ENCODE results near the gene GTF2F1. TPM values are rescaled to one million over a fixed set of nuclear protein-coding genes. Genes with fewer than 3 reads are reported as not detected.

The GTF2F1 gene
- total RNA-seq, 4 donors from 2014 or later, result 44.7 to 62.8 (median 51.4) TPM

DNA sequence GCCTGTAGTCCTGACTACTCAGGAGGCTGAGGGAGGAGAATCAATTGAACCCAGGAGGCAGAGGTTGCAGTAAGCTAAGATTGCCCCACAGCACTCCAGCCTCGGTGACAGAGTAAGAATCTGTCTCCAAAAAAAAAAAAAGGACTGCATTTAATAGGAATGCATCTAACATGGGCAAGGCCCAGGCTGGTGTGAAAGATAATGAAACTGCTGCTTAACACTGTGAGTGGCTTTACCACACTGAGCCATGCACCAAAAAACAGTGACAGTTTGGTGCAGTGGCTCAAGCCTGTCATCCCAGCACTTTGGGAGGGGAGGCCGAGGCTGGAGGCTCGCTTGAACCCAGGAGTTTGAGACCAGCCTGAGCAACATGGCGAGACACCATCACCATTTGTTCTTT lies 8.6 kb downstream of the GTF2F1 start:
- H3K9me3 ChIP-seq, result peaks cover 0 to 6% (median 0%) of the 10 kb centered on the region in 3 donors
- TF ChIP-seq EP300 (IDR thresholded peaks at IDR 0.05), result no peak
- no peak for TF ChIP-seq POLR2A (IDR thresholded peaks at IDR 0.05)
- TF ChIP-seq POLR2AphosphoS5 (IDR thresholded peaks at IDR 0.05), result no peak
- TF ChIP-seq, protein P1, sequence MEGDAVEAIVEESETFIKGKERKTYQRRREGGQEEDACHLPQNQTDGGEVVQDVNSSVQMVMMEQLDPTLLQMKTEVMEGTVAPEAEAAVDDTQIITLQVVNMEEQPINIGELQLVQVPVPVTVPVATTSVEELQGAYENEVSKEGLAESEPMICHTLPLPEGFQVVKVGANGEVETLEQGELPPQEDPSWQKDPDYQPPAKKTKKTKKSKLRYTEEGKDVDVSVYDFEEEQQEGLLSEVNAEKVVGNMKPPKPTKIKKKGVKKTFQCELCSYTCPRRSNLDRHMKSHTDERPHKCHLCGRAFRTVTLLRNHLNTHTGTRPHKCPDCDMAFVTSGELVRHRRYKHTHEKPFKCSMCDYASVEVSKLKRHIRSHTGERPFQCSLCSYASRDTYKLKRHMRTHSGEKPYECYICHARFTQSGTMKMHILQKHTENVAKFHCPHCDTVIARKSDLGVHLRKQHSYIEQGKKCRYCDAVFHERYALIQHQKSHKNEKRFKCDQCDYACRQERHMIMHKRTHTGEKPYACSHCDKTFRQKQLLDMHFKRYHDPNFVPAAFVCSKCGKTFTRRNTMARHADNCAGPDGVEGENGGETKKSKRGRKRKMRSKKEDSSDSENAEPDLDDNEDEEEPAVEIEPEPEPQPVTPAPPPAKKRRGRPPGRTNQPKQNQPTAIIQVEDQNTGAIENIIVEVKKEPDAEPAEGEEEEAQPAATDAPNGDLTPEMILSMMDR (IDR thresholded peaks at IDR 0.05), result no peak
- no peaks in the 10 kb centered on the region for H3K27me3 ChIP-seq
- H3K27ac ChIP-seq, result no peak overlapping the region
- no peak for ATAC-seq
- 100% methylated on average over 2 to 3 of the region's 4 CpGs for WGBS, 2 donors (ENCODE audit: low coverage in 1 of 2)
- H3K4me1 ChIP-seq, result no peaks in the 10 kb centered on the region
- peaks cover 0 to 100% of the 10 kb centered on the region in 2 donors for H3K36me3 ChIP-seq
- H3K4me3 ChIP-seq, result no peak overlapping the region

DNA sequence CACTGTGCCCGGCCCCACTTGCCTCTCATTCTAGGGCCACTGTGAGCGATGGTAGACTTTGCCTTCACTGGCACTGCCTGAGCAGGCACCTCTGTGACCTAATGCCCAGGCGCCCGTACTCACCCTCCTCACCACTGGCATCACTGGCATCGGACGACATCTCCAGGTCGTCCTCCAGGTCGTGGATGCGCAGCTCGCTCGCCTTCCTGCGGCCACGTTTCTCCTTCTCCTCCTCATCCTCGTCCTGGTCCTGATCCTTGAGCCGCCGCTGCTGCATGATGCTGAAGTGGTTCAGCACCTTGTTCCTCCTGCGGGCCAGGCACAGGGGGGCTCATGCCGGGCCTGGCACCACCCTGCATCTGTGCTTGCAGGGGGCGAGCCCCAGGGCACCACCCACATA lies 9.8 kb downstream of the GTF2F1 start:
- peaks cover 0 to 6% (median 0%) of the 10 kb centered on the region in 3 donors for H3K9me3 ChIP-seq
- H3K27ac ChIP-seq, result no peak overlapping the region
- no peak for ATAC-seq
- WGBS, 2 donors (ENCODE audit: low coverage in 1 of 2), result 83 to 89% methylated on average over 1 to 12 of the region's 19 CpGs
- H3K4me1 ChIP-seq, result peaks cover 0 to 7% (median 4%) of the 10 kb centered on the region in 3 donors
- H3K36me3 ChIP-seq, result peaks cover 0 to 97% of the 10 kb centered on the region in 2 donors
- no peaks in the 10 kb centered on the region for H3K27me3 ChIP-seq
- H3K4me3 ChIP-seq, result no peak overlapping the region
- no peak for TF ChIP-seq POLR2A (IDR thresholded peaks at IDR 0.05)
- TF ChIP-seq, protein P1 (IDR thresholded peaks at IDR 0.05), result no peak
- no peak for TF ChIP-seq POLR2AphosphoS5 (IDR thresholded peaks at IDR 0.05)
- no peak for TF ChIP-seq EP300 (IDR thresholded peaks at IDR 0.05)

DNA sequence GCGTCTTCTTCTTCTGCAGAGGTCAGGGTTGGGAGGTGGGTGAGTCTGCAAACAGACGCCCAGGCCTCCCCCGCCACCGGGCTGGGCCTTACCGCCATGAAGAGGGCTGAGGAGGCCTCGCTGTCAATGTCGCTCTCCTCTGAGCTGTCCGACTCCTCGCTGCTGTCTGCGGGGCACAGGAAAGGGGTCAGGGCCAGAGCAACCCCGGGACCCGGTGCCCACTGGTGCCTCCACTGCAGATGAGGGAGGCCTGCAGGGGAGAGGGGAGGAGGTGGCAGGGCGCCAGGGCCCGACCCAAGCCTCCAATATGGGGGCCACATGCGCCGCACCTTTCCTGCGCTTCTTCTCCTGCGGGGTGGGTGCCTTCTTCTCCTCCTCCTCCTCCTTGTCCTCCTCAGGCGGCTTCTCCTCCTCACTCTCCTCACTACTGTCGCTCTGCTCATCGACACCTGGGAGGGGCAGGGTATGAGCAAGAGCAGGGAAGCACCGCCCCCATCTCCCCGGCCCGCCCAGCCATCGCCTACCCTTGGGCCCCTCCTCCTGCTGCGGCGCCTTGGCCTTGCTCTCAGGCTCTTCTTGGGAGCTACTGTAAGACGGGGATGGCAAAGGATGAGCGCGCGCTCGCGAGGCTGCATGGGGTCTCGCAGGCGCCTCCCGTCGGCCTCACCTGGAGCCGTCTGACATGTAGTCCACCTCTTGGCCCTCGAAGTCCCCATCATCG lies 11.8 kb downstream of the GTF2F1 start:
- Histone ChIP-seq H3K9me3 (peaks cover 0 to 6% (median 0%) of the 10 kb centered on the region in 3 donors), H3K4me1 (peaks cover 0 to 27% (median 11%) of the 10 kb centered on the region in 3 donors), H3K27ac (no peak overlapping the region), H3K4me3 (no peak overlapping the region), H3K36me3 (peaks cover 0 to 77% of the 10 kb centered on the region in 2 donors), H3K27me3 (no peaks in the 10 kb centered on the region)
- TF ChIP-seq EP300 (IDR thresholded peaks at IDR 0.05), result no peak
- no peak for TF ChIP-seq POLR2AphosphoS5 (IDR thresholded peaks at IDR 0.05)
- TF ChIP-seq, protein P1 (IDR thresholded peaks at IDR 0.05), result no peak
- TF ChIP-seq POLR2A (IDR thresholded peaks at IDR 0.05), result no peak
- 92% methylated on average over 9 of the region's 40 CpGs; no CpG with 5 or more reads in 1 of the 2 donors for WGBS, 2 donors (ENCODE audit: low coverage in 1 of 2)
- no peak for ATAC-seq

DNA sequence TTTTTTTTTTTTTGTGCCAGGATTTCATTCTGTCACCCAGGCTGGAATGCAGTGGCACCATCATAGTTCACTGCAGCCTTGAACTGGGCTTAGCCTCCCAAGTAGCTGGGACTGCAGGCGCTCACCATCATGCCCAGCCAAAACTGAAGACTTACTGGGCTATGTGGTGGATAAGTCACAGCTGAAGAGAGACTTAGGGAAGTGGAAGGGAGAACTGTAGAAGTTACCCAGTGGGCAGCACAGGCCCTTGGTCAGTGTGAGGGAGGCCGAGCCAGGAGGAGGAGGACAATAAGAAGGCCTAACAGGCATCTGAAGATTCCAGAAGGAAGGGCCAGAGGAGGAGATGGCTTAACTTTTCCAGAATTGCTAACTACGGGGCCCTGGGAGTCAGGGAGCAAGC lies 13.2 kb downstream of the GTF2F1 start:
- 76 to 100% methylated on average over 2 of the region's 3 CpGs for WGBS, 2 donors (ENCODE audit: low coverage in 1 of 2)
- no peaks in the 10 kb centered on the region for H3K27me3 ChIP-seq
- peaks cover 0 to 39% (median 11%) of the 10 kb centered on the region in 3 donors for H3K4me1 ChIP-seq
- peaks cover 0 to 6% (median 0%) of the 10 kb centered on the region in 3 donors for H3K9me3 ChIP-seq
- no peak for ATAC-seq
- no peak overlapping the region for H3K4me3 ChIP-seq
- peaks cover 0 to 75% of the 10 kb centered on the region in 2 donors for H3K36me3 ChIP-seq
- TF ChIP-seq POLR2AphosphoS5 (IDR thresholded peaks at IDR 0.05) (no peak), POLR2A (IDR thresholded peaks at IDR 0.05) (no peak), EP300 (IDR thresholded peaks at IDR 0.05) (no peak)
- TF ChIP-seq, protein P1 (IDR thresholded peaks at IDR 0.05), result no peak
- H3K27ac ChIP-seq, result no peak overlapping the region

DNA sequence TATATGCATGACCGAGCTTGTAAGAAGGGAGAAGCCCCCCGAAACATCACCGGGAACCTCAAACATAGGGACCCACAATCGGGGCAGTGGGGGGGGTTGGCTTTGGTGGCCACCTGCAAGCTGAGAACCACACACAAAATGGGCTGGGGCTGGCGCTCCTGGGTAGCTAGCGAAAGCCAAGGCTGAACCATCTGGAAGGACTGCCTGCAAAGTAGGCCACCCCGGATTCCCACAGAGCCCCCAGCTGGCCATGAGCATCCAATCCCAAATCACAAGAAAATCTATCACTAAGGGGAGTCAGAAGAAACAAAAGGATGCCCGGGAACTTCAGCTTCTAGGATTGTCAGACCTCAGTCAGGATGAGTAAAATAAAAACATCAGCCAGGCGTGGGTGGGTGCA lies 14.5 kb downstream of the GTF2F1 start:
- WGBS, 2 donors (ENCODE audit: low coverage in 1 of 2), result 69% methylated on average over 2 of the region's 9 CpGs; no CpG with 5 or more reads in 1 of the 2 donors
- ATAC-seq, result no peak
- H3K27ac ChIP-seq, result peak overlapping the region in 3 of 4 donors; percentile 75 to 97 (median 76)
- peaks cover 0 to 6% (median 0%) of the 10 kb centered on the region in 3 donors for H3K9me3 ChIP-seq
- no peak for TF ChIP-seq POLR2AphosphoS5 (IDR thresholded peaks at IDR 0.05)
- no peak overlapping the region for H3K4me3 ChIP-seq
- H3K36me3 ChIP-seq, result peaks cover 0 to 69% of the 10 kb centered on the region in 2 donors
- peaks cover 0 to 51% (median 17%) of the 10 kb centered on the region in 3 donors for H3K4me1 ChIP-seq
- no peaks in the 10 kb centered on the region for H3K27me3 ChIP-seq

Measured in gastroesophageal sphincter (tissue), 4 donors.